Measurements from ENCODE around the gene SCN5A. TPM values are rescaled to one million over a fixed set of nuclear protein-coding genes. Genes with fewer than 3 reads are reported as not detected.

SCN5A gene
- total RNA-seq, 1 donor from 2014 or later: 3.3 TPM

DNA sequence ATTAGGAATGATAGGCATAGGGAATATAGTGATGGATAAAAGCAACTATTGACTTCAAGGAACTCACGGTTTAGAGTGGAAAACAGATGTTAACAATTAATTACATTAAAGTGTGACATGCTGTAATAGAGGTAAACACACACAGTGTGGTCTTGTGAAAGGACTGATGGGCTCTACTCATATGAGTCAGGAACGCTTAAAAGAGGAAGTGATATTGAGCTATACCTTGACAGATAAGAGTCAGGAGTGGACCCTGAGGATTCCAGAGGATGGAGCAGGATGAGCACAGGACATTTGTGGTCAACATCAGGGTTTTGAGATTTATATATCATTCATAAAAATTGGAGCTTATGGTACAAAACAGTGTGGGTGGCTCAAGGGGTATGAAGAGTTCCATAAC, 142.4 kb downstream of the SCN5A start:
- Histone ChIP-seq H3K27me3 (ENCODE audit: insufficient read depth, low read length) (no peaks in the 10 kb centered on the region), H3K79me2 (ENCODE audit: insufficient read depth, low read length) (no peaks in the 10 kb centered on the region), H2AFZ (ENCODE audit: low read depth, low read length) (no peak overlapping the region), H3K4me1 (ENCODE audit: insufficient read depth, low read length) (no peaks in the 10 kb centered on the region), H3K4me2 (ENCODE audit: low read length) (no peak overlapping the region), H3K36me3 (ENCODE audit: insufficient read depth, low read length) (peaks cover 21% of the 10 kb centered on the region), H3K9me3 (ENCODE audit: insufficient read depth, low read depth, low read length) (no peaks in the 10 kb centered on the region), H4K20me1 (ENCODE audit: insufficient read depth, low read length) (no peaks in the 10 kb centered on the region), H3K9ac (ENCODE audit: low read length) (no peak overlapping the region), H3K4me3 (ENCODE audit: insufficient read depth, low read depth, low read length) (no peak overlapping the region), H3K27ac (ENCODE audit: low read depth, low read length) (no peak overlapping the region)
- Mint-ChIP-seq H3K9me3 (ENCODE audit: unreplicated experiment) (no peaks in the 10 kb centered on the region), H3K27ac (ENCODE audit: unreplicated experiment) (no peak overlapping the region), H3K4me1 (ENCODE audit: low read depth, unreplicated experiment) (no peaks in the 10 kb centered on the region), H3K36me3 (ENCODE audit: low read depth, unreplicated experiment) (peaks cover 2% of the 10 kb centered on the region), H3K27me3 (ENCODE audit: low read depth, unreplicated experiment) (no peaks in the 10 kb centered on the region), H3K4me3 (ENCODE audit: unreplicated experiment) (no peak overlapping the region)
- TF ChIP-seq, protein P1, sequence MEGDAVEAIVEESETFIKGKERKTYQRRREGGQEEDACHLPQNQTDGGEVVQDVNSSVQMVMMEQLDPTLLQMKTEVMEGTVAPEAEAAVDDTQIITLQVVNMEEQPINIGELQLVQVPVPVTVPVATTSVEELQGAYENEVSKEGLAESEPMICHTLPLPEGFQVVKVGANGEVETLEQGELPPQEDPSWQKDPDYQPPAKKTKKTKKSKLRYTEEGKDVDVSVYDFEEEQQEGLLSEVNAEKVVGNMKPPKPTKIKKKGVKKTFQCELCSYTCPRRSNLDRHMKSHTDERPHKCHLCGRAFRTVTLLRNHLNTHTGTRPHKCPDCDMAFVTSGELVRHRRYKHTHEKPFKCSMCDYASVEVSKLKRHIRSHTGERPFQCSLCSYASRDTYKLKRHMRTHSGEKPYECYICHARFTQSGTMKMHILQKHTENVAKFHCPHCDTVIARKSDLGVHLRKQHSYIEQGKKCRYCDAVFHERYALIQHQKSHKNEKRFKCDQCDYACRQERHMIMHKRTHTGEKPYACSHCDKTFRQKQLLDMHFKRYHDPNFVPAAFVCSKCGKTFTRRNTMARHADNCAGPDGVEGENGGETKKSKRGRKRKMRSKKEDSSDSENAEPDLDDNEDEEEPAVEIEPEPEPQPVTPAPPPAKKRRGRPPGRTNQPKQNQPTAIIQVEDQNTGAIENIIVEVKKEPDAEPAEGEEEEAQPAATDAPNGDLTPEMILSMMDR (IDR thresholded peaks at IDR 0.05; ENCODE audit: insufficient read depth, low read depth, low read length): no peak
- TF ChIP-seq EZH2 (IDR thresholded peaks at IDR 0.05; ENCODE audit: insufficient read depth, low read length): no peak
- FAIRE-seq (no peak), DNase-seq (ENCODE audit: low read depth) (no peak)

DNA sequence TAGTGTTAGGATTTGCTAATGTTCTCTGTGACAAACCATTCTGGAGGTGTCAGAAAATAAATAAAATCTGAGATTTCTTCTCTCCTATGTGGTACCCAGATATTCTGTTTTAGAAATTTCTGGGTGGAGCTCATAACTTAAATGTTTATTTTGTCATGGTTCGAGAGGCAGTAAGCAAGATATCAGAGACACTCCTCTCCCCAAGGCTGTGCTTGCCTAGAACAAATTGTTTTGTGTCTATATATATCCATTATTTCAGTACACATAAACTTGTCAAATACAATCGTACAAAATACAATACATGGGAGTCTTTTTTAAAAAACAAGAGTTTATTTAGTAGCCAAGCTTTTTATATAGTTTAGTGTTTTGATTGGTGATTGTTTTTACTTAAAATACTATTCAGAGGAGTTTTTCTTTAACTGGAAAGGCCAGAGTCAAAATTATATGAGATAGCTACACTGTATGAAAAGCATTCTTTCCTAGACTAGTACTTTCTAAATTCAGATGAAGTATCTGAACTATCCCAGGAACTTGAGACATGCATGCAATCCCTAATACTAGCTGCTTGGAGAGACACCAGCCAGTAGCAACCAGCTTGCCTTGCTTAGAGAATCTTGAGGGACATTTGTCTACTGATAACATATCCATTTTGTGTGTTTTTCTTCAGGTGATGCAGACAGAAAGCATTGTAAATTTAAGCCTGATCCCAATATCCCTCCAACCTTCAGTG, 148.6 kb downstream of the SCN5A start:
- Mint-ChIP-seq H3K9me3 (ENCODE audit: unreplicated experiment) (no peaks in the 10 kb centered on the region), H3K27me3 (ENCODE audit: low read depth, unreplicated experiment) (no peaks in the 10 kb centered on the region), H3K4me3 (ENCODE audit: unreplicated experiment) (no peak overlapping the region), H3K36me3 (ENCODE audit: low read depth, unreplicated experiment) (peaks cover 2% of the 10 kb centered on the region), H3K27ac (ENCODE audit: unreplicated experiment) (no peak overlapping the region), H3K4me1 (ENCODE audit: low read depth, unreplicated experiment) (peaks cover 4% of the 10 kb centered on the region)
- H4K20me1 ChIP-seq (ENCODE audit: insufficient read depth, low read length): no peaks in the 10 kb centered on the region
- no peak overlapping the region for H3K4me3 ChIP-seq (ENCODE audit: insufficient read depth, low read depth, low read length)
- no peak overlapping the region for H3K9ac ChIP-seq (ENCODE audit: low read length)
- H3K27ac ChIP-seq (ENCODE audit: low read depth, low read length): no peak overlapping the region
- FAIRE-seq (no peak), DNase-seq (ENCODE audit: low read depth) (no peak)
- no peaks in the 10 kb centered on the region for H3K27me3 ChIP-seq (ENCODE audit: insufficient read depth, low read length)
- peaks cover 2% of the 10 kb centered on the region for H3K4me1 ChIP-seq (ENCODE audit: insufficient read depth, low read length)
- no peak overlapping the region for H3K4me2 ChIP-seq (ENCODE audit: low read length)
- peaks cover 26% of the 10 kb centered on the region for H3K36me3 ChIP-seq (ENCODE audit: insufficient read depth, low read length)
- no peak for TF ChIP-seq EZH2 (IDR thresholded peaks at IDR 0.05; ENCODE audit: insufficient read depth, low read length)
- TF ChIP-seq, protein P1 (IDR thresholded peaks at IDR 0.05; ENCODE audit: insufficient read depth, low read depth, low read length): no peak
- H3K9me3 ChIP-seq (ENCODE audit: insufficient read depth, low read depth, low read length): no peaks in the 10 kb centered on the region
- H2AFZ ChIP-seq (ENCODE audit: low read depth, low read length): no peak overlapping the region
- peaks cover 21% of the 10 kb centered on the region for H3K79me2 ChIP-seq (ENCODE audit: insufficient read depth, low read length)

Other genes with a start within 250 kb of the SCN5A start
- gene ACVR2B, start 195.8 kb downstream of the SCN5A start, total RNA-seq: 12.7 and 14.7 TPM in 2 replicates
- gene EXOG, start 153.3 kb downstream of the SCN5A start, total RNA-seq: 11.5 and 12.0 TPM in 2 replicates
- gene SCN10A, start 166.5 kb upstream of the SCN5A start, total RNA-seq: not detected in 2 replicates